HG02678 (cell line): ENCODE results near the gene KRTAP5-5.
"Not testable (repeated sequence)": the region's sequence is repeated elsewhere in the genome, so short reads cannot be mapped to it uniquely, and the experiment has no call there.

ENCODE experiments used
- ATAC-seq: cut with Tn5 transposase; IDR thresholded peaks from one replicate; pipeline ENCODE4 v1.9.1; 2021; ENCODE audit warnings: mild to moderate bottlenecking, moderate library complexity; ENCODE audit not compliant: unreplicated experiment

KRTAP5-5 gene

DNA sequence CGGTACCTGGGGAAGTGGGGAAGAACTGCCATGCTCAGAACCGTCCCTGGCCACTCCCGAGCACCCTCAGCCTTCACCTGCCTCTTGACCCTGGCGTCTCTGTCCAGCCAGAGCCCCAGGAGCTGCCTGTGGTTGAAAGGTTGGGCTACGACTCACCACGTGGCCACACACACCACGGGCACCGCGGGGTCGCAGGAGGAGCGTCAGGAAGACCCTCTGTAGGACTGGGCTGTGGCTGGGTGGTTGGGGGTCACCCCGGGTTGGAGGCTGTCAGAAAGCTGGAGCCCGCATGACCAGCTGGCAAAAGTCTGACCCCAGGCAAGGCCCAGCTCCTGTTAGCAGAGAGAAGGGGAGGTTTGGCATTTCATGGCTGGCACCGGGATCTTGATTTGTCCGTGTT is 11.5 kb downstream of the KRTAP5-5 start:
- no peak for ATAC-seq

DNA sequence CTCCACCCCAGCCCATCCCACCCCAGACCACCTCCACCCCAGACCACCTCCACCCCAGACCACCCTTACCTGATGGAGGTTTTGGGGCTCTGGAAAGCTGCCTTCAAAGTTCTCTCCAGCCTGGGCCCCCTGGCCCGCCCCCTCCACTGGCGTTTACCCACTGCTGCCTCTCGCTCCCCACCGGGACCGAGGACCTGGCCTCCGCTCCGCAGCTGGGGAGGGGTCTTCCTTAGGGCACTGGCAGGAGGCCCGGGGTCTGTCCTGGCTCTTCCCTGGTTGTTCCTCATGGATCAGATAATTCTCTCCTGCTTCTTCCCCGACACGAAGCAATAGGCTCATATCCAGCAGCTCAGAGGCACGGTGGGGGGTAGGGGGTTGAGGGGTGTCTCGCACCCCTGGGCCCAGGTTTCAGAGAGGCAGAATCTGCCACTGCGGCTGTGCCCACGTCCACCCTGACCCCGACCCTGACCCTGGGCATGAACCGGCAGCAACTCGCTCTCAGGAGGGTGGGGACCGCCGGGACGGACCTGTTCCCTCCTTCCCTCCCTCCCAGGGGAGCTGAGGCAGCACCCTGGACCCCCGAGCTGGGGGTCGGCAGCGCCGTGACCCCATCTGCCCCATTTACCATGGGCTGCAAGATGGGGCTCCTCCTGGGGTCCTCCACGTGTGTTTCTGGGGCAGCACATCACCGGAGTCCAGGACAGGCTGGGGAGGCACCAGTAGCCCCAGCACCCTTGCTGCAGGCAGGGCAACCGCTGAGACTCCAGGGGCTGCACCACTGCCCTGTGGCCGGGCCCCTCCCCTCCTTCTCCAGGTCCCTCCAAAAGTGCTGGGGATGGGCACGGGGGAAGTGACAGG is 12.9 kb downstream of the KRTAP5-5 start:
- ATAC-seq: no peak

DNA sequence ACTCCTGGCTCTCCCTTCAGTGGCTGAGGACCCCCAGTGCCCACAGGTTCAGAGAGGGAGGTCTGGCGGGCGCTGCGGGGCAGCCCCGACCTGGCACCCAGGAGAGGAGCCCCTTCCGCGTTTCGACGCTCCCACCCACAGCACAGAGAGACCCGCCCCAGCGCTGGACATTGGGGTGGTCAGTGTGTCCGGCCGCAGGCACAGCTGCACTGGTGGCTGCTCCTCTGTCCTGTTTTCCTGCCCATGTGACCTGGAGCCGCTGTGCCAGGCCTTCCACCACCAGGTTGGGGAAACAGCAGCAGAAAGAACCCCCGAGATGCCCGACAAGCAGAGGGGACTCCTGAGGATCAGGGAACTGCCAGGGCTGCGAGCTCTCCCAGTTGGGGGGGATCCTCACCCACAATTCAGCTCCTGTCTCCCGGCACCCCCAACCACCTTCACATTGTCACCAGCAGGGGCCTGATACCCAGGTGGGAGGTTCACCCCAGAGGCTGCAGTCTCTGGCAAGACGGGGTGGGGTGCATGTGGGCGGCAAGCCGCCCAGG is 13.6 kb downstream of the KRTAP5-5 start:
- ATAC-seq: no peak

DNA sequence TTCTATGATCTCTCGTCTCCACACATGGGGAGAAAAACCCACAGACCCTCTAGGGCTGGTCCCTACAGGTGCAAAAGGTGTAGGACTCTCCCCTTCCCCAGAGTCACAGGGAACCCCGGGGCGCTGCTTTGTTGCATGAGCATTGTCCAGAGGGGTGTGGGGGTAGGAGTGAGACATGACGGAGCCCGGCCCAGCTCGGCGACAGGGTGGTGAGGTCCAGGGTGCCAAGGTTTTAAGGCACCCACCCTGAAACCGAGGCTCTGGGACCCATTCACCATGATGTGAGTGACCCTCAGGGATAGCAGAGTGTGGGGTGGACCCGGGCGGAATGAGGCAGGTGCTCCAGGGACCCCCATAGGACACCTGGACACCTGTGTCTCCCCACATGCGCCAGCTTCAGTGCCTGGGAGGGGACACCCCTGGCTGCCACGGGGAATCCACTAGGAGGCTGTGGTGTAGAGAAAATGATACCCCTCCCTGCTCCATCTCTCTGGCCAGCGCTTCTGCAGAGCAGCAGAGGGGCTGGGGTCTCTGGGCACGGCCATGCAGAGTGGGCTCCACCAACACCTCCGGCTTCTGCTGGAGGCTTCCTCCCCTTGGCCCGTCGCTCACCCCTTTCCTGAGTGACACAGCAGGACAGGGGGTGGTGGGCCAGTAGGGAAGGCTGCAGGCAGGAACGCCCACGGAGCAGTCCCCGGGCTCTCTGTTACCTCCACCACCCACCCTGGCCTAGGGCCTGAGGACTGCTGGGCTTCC is 15.2 kb downstream of the KRTAP5-5 start:
- no peak for ATAC-seq

DNA sequence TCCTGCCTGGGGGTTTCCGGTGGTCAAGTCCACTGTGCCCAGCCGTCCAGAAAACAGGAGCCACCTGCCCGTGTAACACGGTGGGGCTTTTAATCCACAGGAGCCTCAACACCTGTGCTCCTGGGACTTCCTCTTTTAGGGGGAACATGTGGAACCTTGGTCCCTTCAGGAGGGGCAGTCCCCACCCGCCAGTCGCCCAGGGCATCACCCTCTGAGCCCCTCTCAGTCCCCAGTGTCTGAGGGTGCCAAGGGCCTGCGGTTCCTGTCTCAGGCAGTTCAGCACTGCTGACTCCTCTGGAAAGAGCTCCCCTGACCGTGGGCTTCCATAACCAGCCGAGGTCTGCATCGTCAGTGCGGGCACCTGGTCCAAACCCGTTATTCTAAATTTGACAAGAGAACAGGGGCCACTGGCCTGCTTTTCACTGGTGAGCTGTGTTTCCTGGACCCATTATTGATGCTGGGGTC is 15.8 kb downstream of the KRTAP5-5 start:
- no peak for ATAC-seq

DNA sequence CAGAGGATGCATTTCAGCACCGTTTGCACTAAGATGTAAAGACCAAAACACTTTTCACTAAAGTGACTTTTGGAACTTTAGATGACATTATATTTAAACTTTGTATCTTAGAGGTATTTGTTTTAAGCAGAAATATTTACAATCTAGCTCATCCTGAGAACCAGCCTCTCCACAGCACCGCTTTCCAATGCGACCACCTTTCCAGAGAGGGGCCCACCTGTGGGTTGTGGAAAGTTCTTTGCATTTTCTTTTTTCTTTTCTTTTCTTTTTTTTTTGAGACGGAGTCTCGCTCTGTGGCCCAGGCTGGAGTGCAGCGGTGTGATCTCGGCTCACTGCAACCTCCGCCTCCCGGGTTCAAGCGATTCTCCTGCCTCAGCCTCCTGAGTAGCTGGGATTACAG is 17.0 kb downstream of the KRTAP5-5 start:
- ATAC-seq: not testable (repeated sequence)

DNA sequence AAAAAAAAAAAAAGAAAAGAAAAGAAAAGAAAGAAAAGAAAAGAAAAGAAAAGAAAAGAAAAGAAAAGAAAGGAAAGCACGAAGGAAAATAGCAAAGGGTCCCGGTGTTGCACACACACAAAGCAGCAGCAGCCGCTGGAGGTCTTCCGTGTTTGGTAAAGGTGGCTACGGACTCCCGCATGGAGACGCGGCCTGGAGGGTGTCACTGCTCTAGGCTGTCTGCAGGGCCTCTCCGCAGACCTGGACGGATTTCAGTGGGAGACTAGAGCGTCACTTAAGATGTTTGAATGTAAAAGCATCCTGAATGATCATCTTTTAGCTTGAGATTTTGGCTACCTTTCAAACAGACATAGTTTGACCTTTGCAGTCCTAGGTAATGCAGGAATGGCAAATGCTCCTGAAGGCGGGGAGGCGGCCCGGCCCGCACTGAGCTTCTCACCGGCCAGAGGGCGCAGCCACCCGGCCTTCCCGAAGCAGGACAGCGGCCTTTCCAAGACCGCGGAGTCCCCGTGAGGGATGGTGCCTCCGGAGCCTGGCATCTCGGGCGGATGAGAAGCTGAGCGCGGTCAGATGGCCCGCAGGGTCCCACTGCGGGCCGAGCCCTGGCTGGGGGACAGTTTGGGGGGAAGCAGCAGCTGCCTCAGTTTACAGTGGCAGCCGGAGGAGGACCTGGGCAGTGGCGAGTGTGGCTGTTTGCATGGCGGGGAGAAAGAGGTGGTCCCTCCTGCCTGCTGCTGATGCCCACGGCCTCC is 18.5 kb downstream of the KRTAP5-5 start:
- ATAC-seq: no peak

DNA sequence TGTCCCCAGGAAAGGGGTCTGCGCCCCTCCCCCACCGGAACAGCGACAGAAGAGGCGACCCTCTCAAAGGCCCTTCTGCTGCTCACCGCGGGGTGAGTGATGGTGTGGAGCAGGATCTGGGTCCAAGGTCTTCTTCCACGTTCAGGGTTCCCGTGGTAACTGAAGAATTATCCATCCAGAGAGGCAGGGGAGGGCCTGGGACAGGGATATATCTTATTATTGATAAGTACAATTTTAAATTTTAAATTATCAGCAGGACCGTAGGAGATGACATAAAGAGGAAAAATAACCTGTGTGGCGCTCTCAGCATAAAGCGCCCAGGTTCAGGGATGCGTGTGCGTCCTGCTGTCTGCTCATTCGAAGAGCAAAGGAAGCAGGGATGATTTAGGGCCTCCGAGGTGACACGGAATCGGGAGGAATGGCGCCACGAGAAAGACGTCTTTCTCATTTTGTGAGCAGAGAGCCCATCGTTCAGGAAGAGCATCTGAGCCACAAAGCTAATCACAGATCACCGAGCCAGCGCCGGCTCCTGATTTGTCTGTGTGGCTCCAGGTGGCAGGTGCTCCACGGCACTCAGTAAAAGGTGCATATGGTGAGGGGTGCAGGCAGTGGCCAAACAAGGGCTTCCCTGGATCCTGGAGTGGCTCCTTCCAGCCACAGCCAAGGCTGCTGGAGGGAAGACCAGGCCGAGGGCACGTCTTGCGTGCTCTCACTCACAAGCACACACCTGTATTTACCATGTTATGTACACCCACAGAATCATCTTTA is 19.3 kb downstream of the KRTAP5-5 start:
- ATAC-seq: no peak

DNA sequence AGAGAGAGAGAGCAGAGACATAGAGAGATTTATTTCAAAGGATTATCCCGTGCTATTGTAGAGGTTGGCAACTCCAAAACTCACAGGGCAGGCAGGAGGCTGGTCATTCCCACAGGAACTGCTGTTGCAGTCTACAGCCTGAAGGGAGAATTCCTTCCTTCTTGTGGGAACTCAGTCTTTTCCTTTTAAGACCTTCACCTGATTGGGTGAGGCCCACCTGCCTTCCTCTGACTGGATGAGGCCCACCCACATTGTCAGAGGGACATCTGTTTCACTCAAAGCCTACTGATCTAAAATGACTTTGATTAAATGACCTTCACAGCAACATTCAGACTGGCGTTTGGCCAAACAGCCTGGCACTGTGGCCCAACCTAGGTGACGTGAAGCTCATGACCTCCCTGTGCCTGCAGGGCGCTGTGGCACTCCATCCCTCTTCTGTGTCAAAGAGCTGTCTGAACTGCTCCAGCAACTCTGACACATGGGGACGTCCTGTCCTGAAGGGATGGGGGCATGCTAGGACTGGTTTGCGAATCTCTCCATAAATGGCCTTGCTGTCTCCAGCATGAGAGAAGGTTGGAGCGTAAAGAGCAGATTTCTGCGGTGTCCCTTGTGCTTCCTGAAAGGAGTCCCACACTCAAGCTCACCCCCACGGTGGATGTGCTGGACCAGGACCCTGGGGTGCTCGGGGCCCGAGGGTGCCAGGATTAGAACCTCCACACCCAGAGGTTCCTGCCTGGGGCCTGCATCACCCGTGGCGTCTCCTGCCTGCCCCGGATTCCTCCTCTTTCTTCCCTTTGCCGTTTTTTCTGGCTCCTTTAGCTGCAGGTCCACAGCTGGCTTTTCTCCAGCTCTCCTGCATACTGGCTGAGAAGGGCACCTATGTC is 20.7 kb downstream of the KRTAP5-5 start:
- ATAC-seq: no peak

DNA sequence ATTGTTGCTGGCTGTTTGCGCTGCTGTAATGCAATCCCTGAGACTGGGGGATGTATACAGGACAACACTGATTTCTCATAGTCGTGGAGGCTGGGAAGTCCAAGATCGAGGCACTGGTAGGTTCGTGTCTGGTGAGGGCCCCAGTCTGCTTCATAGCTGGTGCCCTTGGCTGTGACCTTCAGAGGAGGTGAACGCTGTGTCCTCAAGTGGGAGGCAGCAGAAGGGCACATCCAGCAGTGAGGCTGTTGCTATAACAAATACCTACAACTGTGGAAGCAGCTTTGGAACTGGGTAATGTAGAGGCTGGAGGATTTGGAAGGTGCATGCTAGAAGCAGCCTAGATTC is 21.3 kb downstream of the KRTAP5-5 start:
- no peak for ATAC-seq

DNA sequence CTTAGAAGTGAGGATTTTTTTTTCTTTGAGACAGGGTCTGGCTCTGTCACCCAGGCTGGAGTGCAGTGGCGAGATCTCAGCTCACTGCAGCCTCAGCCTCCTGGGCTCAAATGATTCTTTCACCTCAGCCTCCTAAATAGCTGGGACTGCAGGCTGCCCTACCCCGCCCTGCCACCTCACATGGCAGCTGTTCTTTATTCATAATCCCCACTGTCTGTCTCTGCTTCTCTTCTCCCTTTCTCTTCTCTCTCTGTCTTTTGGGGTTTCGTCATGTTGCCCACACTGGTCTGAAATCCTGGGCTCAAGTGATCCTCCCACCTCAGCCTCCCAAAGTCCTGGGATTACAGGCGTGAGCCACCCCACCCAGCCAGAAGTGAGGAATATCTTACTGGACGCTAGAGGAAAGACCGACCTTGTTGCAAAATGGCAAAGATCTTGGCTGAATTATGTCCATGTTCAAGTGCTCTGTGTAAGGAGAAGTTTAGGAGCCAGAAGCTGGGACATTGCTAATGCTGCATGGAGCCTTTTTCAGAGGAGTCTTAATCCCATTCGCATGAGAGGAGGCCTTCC is 21.9 kb downstream of the KRTAP5-5 start:
- ATAC-seq: no peak

DNA sequence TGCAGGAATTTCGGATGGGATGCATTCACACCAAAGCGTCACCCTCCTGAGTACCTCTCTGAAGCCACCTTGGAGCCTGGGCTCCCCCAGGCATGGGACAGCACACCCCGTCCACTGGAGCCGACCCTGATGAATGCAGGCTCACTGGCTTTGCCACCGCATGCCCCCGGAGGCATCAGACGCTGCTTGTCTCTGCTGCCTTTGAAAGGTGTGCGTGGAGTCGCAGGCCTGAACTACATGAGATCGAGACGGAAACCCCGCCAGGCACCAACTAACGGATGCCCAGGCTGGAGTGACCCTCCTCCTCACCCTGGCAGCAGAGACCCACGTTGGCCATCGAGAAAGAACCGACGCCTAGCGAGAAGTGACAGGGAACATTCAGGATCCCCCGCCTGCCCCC is 22.5 kb downstream of the KRTAP5-5 start:
- no peak for ATAC-seq

DNA sequence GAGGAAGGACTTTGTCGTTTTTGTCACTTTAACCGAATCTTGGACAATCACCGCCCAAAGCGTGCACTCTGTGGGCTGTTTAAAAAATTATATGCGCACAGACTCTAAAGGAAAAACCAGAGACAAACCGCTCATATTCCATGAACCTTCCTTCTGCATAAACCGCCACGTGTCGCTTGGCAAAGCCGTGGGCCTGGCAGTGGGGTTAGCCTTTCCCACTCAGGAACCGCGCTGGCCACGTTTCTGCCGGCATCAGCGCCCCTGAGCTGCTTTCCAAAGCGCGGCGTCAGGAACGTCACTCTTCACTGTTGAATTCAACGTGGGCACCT is 22.8 kb downstream of the KRTAP5-5 start:
- ATAC-seq: no peak

DNA sequence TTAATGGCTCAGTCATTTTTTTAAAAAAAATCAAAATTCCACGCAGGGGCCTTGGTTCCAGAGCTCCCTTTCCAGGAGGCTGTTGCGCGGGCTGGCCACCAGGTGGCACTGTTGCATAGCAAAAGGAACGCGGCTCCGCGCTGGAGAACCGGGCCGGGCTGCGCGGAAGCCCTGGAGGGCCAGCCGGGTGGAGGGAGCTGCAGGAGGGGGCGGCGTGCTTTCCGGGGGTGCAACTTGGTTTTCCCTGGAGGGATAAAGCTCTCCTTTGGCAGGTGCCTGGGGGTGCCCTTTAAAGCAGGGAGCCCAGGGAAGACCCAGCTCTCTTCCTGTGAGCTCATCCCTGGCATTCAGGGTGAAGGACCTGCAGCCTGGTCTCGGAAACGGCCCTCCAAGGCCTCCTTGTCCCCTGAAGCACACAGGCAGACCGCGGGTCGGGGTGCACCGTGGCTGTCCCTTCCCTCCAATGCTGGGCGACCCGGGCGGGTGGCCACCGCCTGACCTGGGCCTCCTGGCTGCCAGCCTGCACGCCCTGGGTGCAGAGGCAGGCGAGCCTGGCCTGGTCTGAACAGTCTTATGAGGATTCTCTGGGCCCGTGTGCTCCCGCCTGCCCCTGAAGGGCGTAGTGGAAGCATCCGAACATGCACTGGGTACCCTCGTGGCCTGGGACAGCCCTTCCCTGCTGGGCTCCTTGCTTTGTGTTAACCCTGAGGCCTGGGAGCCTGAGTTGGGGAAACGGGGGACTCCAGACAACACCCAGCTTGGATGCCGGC is 23.4 kb downstream of the KRTAP5-5 start:
- ATAC-seq: no peak

DNA sequence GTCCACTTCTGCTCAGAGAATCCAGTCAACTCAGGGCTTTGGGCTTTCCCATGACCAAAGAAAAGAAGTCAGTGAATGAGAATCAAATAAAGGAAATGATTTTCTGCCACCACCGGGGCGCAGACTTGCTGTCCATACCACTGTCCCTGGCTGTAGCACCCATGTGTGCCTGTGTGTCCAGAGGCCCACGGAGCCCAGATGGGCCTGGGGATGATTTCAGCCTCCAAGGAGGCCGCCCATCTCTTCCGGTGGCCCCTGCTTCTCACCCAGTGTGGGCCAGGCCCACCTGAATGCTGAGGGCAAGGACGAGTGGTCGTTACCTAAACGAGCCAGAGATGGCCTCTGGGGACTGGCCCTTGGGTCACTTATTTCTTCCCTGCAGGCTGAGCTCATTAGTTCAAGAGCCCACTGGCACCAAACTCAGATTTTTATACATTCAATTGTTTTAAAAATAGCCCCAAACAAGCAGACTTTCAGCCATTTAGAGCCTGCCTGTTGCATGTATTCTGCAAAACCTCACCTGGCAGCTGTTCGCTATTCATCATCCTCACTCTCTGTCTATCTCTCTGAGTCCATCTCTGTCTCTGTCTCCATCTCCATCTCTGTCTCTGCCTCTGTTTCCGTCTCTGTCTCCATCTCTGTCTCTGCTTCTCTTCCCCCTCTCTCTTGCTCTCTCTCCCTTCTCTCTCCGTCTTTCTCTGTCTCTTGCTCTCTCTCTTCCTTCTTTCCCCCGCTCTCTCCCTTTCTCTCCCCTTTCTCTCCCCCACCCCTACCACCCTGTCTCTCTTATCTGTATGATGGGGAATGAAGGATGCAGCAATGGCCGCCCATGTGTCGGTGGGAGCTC is 24.2 kb downstream of the KRTAP5-5 start:
- ATAC-seq: no peak

DNA sequence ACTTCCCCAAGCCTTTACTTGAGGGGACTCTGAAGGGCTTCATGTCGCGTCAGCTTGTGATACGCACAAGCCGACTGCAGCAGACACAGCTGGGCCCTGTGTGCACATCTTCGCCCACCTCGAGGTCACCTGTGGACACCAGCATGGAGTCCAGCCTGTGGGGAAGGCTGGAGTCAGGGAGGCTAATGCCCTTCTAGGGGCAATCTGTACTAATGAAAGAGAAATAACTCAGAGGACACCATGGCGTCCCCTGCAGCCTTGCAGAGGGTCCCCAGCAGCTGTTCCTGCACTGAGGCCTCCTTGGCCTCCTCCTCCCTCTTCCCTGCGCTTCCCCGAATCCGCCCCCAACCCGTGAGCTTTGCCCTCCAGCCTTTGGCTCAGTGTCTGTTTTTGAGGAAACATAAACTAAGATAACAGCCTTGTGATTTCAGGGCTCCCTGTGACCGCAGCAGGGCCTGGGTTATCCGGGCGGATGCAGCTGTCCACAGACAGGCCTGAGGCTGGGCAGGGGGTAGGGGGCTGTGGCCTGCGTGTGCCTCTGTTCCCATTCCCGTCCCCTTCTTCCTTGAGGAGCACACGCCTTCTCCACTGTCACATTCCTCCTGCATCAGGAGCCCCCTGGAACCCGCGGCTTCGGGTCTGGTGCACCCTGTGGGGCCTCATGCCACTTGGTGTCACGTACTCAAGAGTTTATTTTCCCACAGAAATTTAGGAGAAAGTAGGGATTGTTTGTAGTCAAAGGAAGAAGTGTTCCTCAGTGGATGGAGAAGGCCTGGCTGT is 25.0 kb downstream of the KRTAP5-5 start:
- no peak for ATAC-seq
